LNCaP clone FGC (cell line): ENCODE results near the gene COL27A1.

Source experiments
- DNase-seq: peaks from one replicate; pipeline ENCODE4 v3.0.0-alpha.2; 2011; ENCODE audit warnings: low read depth
- H3K4me3 ChIP-seq: 2 replicates; pipeline ENCODE4 v1.5.1; 2011; ENCODE audit warnings: mild to moderate bottlenecking, low read depth, low read length, control low read depth
- TF ChIP-seq, protein P1 (sequence below): IDR thresholded peaks from 2 replicates; pipeline ENCODE4 v1.5.1; 2012; ENCODE audit warnings: mild to moderate bottlenecking; ENCODE audit not compliant: control insufficient read depth, insufficient read depth; ENCODE audit errors: extremely low read depth

Gene COL27A1

DNA sequence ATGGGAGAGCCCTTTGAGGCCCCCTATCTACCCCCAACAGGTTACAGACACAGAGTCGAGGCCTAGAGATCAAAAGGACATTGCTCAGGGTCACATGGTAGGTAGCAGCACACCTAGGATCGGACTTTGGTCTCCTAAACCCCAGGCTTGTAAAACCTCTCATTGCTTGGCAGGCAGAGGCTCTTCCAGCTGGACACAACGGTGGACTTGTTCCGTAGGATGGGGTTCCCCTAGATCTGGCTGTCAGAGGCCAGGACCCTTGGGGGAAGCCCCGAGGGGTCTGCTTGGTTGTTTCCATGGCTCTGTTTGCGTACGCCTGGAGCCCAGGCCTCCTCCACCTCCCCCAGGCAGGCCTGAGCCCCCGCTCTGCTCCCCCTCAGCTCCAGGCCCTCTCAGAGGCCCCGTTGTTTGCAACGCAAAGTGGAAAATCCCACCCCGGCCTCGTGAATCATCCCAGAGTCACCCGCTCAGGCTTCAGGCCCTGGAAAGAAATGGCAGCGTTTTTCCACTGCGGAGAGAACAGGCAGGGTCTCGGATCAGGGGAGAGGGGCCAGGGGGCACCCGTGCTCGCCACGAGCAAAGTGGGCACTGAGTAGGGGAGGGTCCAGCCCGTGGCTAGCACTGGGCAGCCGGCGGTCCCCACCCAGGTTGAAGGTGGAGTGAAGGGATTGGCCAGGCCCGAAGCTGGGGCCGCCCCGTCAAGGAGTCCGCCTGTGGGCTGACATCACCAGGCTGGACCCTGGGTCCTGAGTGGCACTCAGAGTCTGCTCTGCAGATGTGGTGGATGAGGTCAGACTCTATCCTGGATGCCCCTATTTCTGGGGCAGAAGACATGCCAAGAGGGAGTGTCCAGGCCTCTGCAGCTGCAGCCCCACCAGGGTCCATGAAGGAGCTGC, 19.8 kb downstream of the COL27A1 start:
- TF ChIP-seq, protein P1, sequence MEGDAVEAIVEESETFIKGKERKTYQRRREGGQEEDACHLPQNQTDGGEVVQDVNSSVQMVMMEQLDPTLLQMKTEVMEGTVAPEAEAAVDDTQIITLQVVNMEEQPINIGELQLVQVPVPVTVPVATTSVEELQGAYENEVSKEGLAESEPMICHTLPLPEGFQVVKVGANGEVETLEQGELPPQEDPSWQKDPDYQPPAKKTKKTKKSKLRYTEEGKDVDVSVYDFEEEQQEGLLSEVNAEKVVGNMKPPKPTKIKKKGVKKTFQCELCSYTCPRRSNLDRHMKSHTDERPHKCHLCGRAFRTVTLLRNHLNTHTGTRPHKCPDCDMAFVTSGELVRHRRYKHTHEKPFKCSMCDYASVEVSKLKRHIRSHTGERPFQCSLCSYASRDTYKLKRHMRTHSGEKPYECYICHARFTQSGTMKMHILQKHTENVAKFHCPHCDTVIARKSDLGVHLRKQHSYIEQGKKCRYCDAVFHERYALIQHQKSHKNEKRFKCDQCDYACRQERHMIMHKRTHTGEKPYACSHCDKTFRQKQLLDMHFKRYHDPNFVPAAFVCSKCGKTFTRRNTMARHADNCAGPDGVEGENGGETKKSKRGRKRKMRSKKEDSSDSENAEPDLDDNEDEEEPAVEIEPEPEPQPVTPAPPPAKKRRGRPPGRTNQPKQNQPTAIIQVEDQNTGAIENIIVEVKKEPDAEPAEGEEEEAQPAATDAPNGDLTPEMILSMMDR: no peak
- DNase-seq: no peak

DNA sequence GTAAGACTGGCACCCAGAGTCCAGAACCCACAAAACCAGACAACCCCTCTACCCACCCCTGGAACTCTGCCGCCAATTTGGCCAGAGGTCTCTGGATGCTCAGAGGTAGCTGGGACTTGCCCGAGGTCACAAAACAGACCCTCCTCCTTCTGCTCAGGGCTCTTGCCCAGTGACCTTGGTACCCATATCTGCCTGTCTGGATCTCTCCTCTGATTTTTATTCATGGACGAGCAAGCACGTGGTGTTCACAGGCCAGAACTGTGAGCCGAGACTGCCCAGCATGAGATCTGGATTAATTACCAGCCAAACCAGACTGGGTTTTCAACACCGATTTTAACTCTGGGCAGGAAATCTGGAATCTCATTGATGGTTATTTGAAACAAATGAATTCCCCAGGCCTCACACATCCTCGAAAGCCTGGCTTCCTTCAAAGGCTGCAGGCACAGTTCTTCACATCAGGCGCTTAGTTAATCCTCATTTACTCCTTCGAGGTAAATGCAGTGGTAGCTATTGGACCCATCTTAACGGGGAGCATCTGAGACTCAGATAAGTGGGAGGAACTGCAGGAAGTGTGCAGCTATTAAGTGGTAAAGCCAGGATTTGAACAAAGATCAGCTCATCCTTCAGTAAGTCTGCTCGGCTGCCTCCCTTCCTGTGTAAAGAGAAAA, 21.4 kb downstream of the COL27A1 start:
- H3K4me3 ChIP-seq: no peak overlapping the region
- DNase-seq: no peak
- TF ChIP-seq, protein P1: no peak

More for the DNA sequence above, 19.8 kb downstream of the COL27A1 start:
- H3K4me3 ChIP-seq: no peak overlapping the region

DNA sequence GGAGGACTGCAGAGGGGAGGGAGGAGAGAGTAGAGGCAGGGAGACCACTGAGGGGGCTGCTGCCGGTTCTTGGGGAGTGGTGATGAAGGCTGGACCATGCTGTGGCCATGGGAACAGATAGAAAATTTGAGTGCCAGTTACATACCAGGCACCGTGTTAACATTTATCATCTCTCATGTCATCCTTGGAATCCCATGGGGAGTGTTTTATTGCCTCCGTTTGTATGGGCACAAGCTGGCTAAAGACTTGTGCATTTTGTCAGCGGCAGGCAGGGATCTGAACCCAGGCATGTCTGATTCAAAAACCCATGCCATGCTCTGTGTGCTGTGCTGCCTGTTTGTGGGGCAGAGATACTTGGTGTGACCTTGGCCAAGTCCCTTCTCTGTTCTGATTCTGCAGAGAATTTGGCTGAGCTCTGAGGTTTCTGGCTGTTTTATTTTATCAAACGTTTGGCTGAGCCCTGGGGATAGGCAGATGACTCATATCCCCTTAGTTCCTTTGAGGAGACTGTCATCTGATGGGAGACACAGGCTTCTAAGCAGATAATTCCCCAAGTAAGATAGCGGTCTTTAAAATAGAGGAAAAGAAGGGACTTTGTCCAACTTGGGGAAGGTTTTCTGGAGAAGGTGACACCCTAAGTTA, 22.2 kb downstream of the COL27A1 start:
- TF ChIP-seq, protein P1: no peak
- DNase-seq: no peak
- no peak overlapping the region for H3K4me3 ChIP-seq

DNA sequence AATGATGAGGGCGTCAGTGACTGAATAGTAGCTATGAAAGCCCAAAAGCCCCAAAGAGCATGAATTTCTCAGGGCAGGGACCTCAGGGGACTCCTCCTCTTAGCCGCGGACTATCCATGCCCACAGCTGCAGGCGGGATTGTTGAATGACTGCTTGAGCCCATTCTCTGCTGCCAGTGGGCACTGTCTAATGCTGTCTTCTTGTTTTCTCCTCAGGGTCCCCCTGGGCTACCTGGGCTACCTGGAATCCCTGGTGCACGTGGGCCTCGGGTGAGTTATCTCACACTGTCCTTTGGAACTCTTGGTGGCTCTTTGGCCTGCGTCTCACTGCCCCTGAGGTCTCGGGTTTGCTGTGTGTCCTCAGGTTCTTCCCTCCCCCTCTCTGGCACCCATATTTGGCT, 22.7 kb downstream of the COL27A1 start:
- TF ChIP-seq, protein P1: no peak
- no peak overlapping the region for H3K4me3 ChIP-seq
- DNase-seq: no peak

DNA sequence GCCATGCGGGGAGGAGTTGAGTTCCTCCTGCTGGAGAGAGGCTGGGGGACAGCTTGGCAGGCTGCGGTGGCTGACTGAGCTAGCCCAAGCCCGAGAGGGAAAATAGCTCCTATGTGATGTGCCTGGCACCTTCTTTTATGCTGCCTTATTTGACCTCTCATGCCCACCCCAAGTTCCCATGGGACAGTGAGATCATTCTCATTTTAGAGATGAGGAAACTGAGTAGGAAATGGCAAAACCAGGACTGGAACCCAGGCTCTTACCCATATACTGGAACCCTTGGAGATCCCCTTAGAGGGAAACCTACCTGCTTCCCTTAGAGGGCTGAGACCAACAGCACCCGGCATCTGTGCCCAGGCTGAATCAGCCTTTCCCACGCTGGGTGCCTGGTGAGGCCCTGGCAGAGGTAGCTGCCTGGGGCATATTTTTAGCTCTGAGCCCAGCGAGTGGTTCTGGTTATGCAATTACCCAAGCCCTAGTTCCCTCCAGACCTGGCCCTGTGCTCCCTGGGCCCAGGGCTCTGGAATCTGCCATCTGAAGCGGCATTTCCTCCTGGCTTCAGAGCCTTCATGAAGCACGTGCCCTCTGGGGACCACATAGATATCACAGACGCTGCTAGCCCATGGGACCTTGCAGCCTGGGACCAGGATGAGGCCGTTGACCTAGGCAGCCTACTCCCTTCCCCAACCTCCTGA, 23.6 kb downstream of the COL27A1 start:
- DNase-seq: no peak

DNA sequence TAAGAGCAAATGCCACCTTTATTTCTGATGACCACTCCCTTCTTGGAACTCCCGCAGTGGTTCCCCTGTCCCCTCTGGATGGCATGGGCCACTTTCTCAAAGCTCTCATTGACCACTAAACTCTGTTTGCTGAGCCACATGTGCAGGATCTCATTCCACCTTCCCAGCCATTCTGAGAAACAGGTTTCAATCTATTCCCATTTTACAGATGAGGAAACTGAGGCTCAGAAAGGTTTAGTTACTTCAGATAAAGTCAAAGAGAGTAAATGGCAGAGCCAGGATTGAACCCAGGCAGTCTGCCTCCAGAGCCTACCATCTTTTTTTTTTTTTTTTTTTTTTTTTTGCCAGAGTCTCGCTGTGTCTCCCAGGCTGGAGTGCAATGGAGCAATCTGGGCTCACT, 24.2 kb downstream of the COL27A1 start:
- no peak overlapping the region for H3K4me3 ChIP-seq
- DNase-seq: no peak
- TF ChIP-seq, protein P1: no peak

More for the DNA sequence above, 23.6 kb downstream of the COL27A1 start:
- no peak overlapping the region for H3K4me3 ChIP-seq
- TF ChIP-seq, protein P1: no peak
